Liver (tissue), 9 donors: ENCODE measurements around the gene CLPTM1L. TPM values are rescaled to one million over a fixed set of nuclear protein-coding genes. Genes with fewer than 3 reads are reported as not detected.

Experiments
- DNase-seq: peaks from one replicate; pipeline ENCODE4 v3.0.0-alpha.2; 2017; ENCODE audit warnings: low spot score
- H3K27ac ChIP-seq, 2 donors: one replicate each; pipeline ENCODE4 v1.7.0; 2013; ENCODE audit warnings: inconsistent platforms in 2 of 2, low read length in 2 of 2, control low read depth in 1 of 2, low read depth in 1 of 2, mild to moderate bottlenecking in 1 of 2
- H3K27me3 ChIP-seq, 4 donors: one replicate each; pipeline versions ENCODE4 v1.6.1 to v1.7.0; 2013; ENCODE audit warnings: low read length in 3 of 4, inconsistent platforms in 1 of 4, mild to moderate bottlenecking in 1 of 4, moderate library complexity in 1 of 4; ENCODE audit not compliant: control insufficient read depth in 4 of 4, insufficient read depth in 4 of 4
- H3K36me3 ChIP-seq, 4 donors: one replicate each; pipeline versions ENCODE4 v1.6.1 to v1.7.0; 2013; ENCODE audit warnings: low read length in 3 of 4, mild to moderate bottlenecking in 3 of 4, low read depth in 1 of 4, moderate library complexity in 1 of 4; ENCODE audit not compliant: control insufficient read depth in 4 of 4, insufficient read depth in 3 of 4
- H3K4me1 ChIP-seq, 4 donors: one replicate each; pipeline versions ENCODE4 v1.6.1 to v1.7.0; 2013; ENCODE audit warnings: low read length in 3 of 4, mild to moderate bottlenecking in 3 of 4, moderate library complexity in 1 of 4; ENCODE audit not compliant: control insufficient read depth in 4 of 4, insufficient read depth in 4 of 4
- H3K4me3 ChIP-seq, 3 donors: one replicate each; pipeline versions ENCODE4 v1.6.1 to v1.7.0; 2013; ENCODE audit warnings: low read length in 3 of 3, control low read depth in 1 of 3, low read depth in 1 of 3, mild to moderate bottlenecking in 1 of 3
- H3K9ac ChIP-seq, 2 donors: one replicate each; pipeline ENCODE4 v1.7.0; 2013; ENCODE audit warnings: low read length in 2 of 2, mild to moderate bottlenecking in 2 of 2, moderate library complexity in 2 of 2, control low read depth in 1 of 2, low read depth in 1 of 2
- H3K9me3 ChIP-seq, 4 donors: one replicate each; pipeline versions ENCODE4 v1.6.1 to v1.7.0; 2013; ENCODE audit warnings: low read length in 3 of 4; ENCODE audit not compliant: control insufficient read depth in 4 of 4
- FOXA1 ChIP-seq: IDR thresholded peaks from 2 replicates; pipeline ENCODE4 v1.6.1; 2016; ENCODE audit warnings: antibody characterized with exemption
- GABPA ChIP-seq, 2 donors: IDR thresholded peaks in 1 of 2; conservative IDR thresholded peaks in 1 of 2; 2 replicates each; pipeline ENCODE4 v1.6.1; 2016; ENCODE audit warnings: antibody characterized with exemption in 2 of 2, mild to moderate bottlenecking in 1 of 2, moderate library complexity in 1 of 2
- HNF4A ChIP-seq, 2 donors: conservative IDR thresholded peaks; 2 replicates each; pipeline ENCODE4 v1.6.1; 2016; ENCODE audit warnings: antibody characterized with exemption in 2 of 2, mild to moderate bottlenecking in 2 of 2
- JUND ChIP-seq, 2 donors: IDR thresholded peaks; 2 replicates each; pipeline ENCODE4 v1.6.1; 2016; ENCODE audit warnings: antibody characterized with exemption in 2 of 2
- NR2F2 ChIP-seq: IDR thresholded peaks from 2 replicates; pipeline ENCODE4 v1.6.1; 2016; ENCODE audit warnings: antibody characterized with exemption
- RAD21 ChIP-seq, 2 donors: IDR thresholded peaks; 2 replicates each; pipeline ENCODE4 v1.6.1; 2016; ENCODE audit warnings: antibody characterized with exemption in 2 of 2, mild to moderate bottlenecking in 2 of 2
- RXRA ChIP-seq, 2 donors: IDR thresholded peaks; 2 replicates each; pipeline ENCODE4 v1.6.1; 2017 to 2018; ENCODE audit warnings: antibody characterized with exemption in 2 of 2, mild to moderate bottlenecking in 1 of 2
- SP1 ChIP-seq: IDR thresholded peaks from 2 replicates; pipeline ENCODE4 v1.6.1; 2018; ENCODE audit warnings: antibody characterized with exemption, mild to moderate bottlenecking
- TAF1 ChIP-seq: conservative IDR thresholded peaks from 2 replicates; pipeline ENCODE4 v1.6.1; 2016; ENCODE audit warnings: antibody characterized with exemption, mild to moderate bottlenecking
- YY1 ChIP-seq: IDR thresholded peaks from 2 replicates; pipeline ENCODE4 v1.6.1; 2016; ENCODE audit warnings: antibody characterized with exemption, mild to moderate bottlenecking
- WGBS: extraction: QIAGEN DNeasy Blood & Tissue Kit; methylation state at CpG from one replicate; pipeline ENCODE4 v1.1.7; 2013; 5-methylcytosine and 5-hydroxymethylcytosine counted together
- polyA plus RNA-seq, 2 donors: library from polyadenylated mRNA; stranded (reverse) in 1 of 2; unstranded in 1 of 2; fragments of 200-250 nt in 1 of 2; fragments of >200 nt in 1 of 2; fragmentation: Nextera tagmentation in 1 of 2; extraction: Ambion mirVana in 1 of 2; gene quantifications; one replicate each; pipeline versions ENCODE4 v1.2.1 to v1.2.3, GENCODE V29; 2013 to 2015
- total RNA-seq, 2 donors: library from RNA; depleted of rRNA; stranded (reverse); fragments of >200 nt; gene quantifications; one replicate each; pipeline ENCODE4 v1.2.3, GENCODE V29; 2014
- TF ChIP-seq, protein P1 (sequence below): IDR thresholded peaks from 2 replicates; pipeline ENCODE4 v1.6.1; 2016; ENCODE audit warnings: antibody characterized with exemption
- TF ChIP-seq, protein P2 (sequence below): IDR thresholded peaks from 2 replicates; pipeline ENCODE4 v1.6.1; 2016; ENCODE audit warnings: antibody characterized with exemption
- TF ChIP-seq, protein P3 (sequence below): fragments of 150-350 bp; IDR thresholded peaks from 2 replicates; pipeline ENCODE4 v1.5.1; 2017; ENCODE audit warnings: improper control_type of control experiment, low read depth, low read length; ENCODE audit not compliant: missing input control
- donor health status: healthy.
- donor health status: healthy.
- donor health status: healthy.
- donor health status: healthy.
- donor health status: healthy.

The CLPTM1L gene
- total and polyA plus RNA-seq, 4 donors, result 69.2 to 255 (median 146) TPM

DNA sequence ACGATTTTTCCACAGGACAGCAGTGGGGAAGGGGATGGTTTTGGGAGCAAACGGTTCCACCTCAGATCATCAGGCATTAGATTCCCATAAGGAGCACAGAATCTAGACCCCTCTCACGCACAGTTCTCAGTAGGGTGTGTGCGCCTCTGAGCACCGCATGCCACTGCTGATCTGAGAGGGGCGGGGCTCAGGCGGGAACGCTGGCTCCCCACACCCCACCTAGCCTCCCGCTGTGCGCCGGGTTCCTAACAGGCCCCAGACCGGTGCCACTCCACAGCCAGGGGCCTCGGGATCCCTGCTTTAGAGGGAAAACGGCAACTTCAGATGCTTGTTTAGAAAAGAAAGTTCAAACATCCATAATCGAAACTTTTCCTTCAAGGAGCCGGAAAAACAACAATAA is 70.4 kb downstream of the CLPTM1L start:
- no peak for TF ChIP-seq RAD21 (IDR thresholded peaks at IDR 0.05)
- TF ChIP-seq GABPA (IDR thresholded peaks at IDR 0.05 in 1 of 2, conservative IDR thresholded peaks at IDR 0.05 in 1 of 2), result no peak
- no peak for TF ChIP-seq HNF4A (conservative IDR thresholded peaks at IDR 0.05)
- TF ChIP-seq RXRA (IDR thresholded peaks at IDR 0.05), result no peak
- TF ChIP-seq, protein P1, sequence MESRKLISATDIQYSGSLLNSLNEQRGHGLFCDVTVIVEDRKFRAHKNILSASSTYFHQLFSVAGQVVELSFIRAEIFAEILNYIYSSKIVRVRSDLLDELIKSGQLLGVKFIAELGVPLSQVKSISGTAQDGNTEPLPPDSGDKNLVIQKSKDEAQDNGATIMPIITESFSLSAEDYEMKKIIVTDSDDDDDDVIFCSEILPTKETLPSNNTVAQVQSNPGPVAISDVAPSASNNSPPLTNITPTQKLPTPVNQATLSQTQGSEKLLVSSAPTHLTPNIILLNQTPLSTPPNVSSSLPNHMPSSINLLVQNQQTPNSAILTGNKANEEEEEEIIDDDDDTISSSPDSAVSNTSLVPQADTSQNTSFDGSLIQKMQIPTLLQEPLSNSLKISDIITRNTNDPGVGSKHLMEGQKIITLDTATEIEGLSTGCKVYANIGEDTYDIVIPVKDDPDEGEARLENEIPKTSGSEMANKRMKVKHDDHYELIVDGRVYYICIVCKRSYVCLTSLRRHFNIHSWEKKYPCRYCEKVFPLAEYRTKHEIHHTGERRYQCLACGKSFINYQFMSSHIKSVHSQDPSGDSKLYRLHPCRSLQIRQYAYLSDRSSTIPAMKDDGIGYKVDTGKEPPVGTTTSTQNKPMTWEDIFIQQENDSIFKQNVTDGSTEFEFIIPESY, result no peak
- TF ChIP-seq JUND (IDR thresholded peaks at IDR 0.05), result no peak
- TF ChIP-seq, protein P2, sequence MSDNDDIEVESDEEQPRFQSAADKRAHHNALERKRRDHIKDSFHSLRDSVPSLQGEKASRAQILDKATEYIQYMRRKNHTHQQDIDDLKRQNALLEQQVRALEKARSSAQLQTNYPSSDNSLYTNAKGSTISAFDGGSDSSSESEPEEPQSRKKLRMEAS, result no peak
- no peaks in the 10 kb centered on the region for H3K27me3 ChIP-seq
- DNase-seq, result no peak

DNA sequence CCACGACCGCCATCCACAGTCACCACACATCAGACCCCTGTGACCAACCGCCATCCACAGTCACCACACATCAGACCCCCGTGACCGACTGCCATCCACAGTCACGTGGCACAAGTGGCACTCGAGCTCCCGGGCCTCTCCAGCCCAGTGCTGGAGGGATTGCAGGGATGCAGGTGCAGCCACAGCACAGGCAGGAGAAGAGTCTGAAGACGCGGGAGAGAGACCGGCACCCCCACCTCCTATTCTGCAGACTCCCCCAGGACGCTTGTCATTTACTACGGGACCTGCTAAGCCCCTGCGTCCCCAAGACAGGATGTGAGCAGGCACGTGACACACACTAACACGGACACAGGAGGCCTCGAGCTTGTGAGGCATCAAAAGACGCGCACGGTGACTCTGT is 71.2 kb downstream of the CLPTM1L start:
- Histone ChIP-seq H3K9ac (no peak overlapping the region), H3K36me3 (no peaks in the 10 kb centered on the region), H3K4me1 (no peaks in the 10 kb centered on the region), H3K9me3 (peaks cover 0 to 5% (median 0%) of the 10 kb centered on the region in 4 donors), H3K4me3 (no peak overlapping the region), H3K27ac (no peak overlapping the region), H3K27me3 (no peaks in the 10 kb centered on the region)
- 94% methylated on average over 18 of the region's 20 CpGs for WGBS
- no peak for DNase-seq
- TF ChIP-seq, protein P3, sequence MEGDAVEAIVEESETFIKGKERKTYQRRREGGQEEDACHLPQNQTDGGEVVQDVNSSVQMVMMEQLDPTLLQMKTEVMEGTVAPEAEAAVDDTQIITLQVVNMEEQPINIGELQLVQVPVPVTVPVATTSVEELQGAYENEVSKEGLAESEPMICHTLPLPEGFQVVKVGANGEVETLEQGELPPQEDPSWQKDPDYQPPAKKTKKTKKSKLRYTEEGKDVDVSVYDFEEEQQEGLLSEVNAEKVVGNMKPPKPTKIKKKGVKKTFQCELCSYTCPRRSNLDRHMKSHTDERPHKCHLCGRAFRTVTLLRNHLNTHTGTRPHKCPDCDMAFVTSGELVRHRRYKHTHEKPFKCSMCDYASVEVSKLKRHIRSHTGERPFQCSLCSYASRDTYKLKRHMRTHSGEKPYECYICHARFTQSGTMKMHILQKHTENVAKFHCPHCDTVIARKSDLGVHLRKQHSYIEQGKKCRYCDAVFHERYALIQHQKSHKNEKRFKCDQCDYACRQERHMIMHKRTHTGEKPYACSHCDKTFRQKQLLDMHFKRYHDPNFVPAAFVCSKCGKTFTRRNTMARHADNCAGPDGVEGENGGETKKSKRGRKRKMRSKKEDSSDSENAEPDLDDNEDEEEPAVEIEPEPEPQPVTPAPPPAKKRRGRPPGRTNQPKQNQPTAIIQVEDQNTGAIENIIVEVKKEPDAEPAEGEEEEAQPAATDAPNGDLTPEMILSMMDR, result no peak
- TF ChIP-seq, protein P1, result no peak
- TF ChIP-seq NR2F2, result no peak

More for the DNA sequence above, 70.4 kb downstream of the CLPTM1L start:
- WGBS, result 88% methylated on average over 16 of the region's 16 CpGs
- no peak overlapping the region for H3K9ac ChIP-seq
- H3K36me3 ChIP-seq, result no peaks in the 10 kb centered on the region
- peaks cover 0 to 8% (median 0%) of the 10 kb centered on the region in 4 donors for H3K9me3 ChIP-seq
- H3K4me1 ChIP-seq, result no peaks in the 10 kb centered on the region
- no peak overlapping the region for H3K27ac ChIP-seq
- H3K4me3 ChIP-seq, result no peak overlapping the region

DNA sequence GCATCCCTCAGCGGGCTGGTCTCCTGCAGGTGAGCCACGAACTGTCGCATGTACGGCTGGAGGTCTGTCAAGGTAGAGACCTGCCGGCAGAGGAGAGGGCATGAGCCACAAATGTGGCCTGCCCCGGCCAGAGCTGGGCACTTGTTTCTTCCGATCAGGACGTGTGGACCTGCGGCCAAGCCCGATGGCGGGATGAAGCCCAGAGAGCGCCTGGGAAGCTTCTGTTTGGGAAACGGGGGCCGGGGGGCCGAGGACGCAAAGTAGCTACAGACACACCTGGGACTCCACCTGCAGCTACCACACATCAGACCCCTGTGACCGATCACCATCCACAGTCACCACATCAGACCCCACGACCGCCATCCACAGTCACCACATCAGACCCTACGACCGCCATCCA is 72.7 kb downstream of the CLPTM1L start:
- DNase-seq, result no peak
- Histone ChIP-seq H3K9me3 (no peaks in the 10 kb centered on the region), H3K36me3 (no peaks in the 10 kb centered on the region), H3K27me3 (no peaks in the 10 kb centered on the region), H3K4me3 (no peak overlapping the region), H3K27ac (no peak overlapping the region), H3K4me1 (no peaks in the 10 kb centered on the region), H3K9ac (no peak overlapping the region)
- 96% methylated on average over 21 of the region's 21 CpGs for WGBS
- TF ChIP-seq FOXA1 (no peak), YY1 (no peak), SP1 (no peak), RXRA (IDR thresholded peaks at IDR 0.05) (no peak), RAD21 (IDR thresholded peaks at IDR 0.05) (no peak), NR2F2 (no peak), JUND (IDR thresholded peaks at IDR 0.05) (no peak), HNF4A (conservative IDR thresholded peaks at IDR 0.05) (no peak), TAF1 (no peak), GABPA (IDR thresholded peaks at IDR 0.05 in 1 of 2, conservative IDR thresholded peaks at IDR 0.05 in 1 of 2) (no peak)
- TF ChIP-seq, protein P3, result no peak
- TF ChIP-seq, protein P2, result no peak
- TF ChIP-seq, protein P1, result no peak
